HG03025 (cell line): ENCODE results near the gene C20orf202.
"Not testable (repeated sequence)": the region's sequence is repeated elsewhere in the genome, so short reads cannot be mapped to it uniquely, and the experiment has no call there.

Experiments used
- ATAC-seq: cut with Tn5 transposase; IDR thresholded peaks from one replicate; pipeline ENCODE4 v1.9.1; 2021; ENCODE audit warnings: mild to moderate bottlenecking, moderate library complexity; ENCODE audit not compliant: unreplicated experiment, low FRiP score

The C20orf202 gene

DNA sequence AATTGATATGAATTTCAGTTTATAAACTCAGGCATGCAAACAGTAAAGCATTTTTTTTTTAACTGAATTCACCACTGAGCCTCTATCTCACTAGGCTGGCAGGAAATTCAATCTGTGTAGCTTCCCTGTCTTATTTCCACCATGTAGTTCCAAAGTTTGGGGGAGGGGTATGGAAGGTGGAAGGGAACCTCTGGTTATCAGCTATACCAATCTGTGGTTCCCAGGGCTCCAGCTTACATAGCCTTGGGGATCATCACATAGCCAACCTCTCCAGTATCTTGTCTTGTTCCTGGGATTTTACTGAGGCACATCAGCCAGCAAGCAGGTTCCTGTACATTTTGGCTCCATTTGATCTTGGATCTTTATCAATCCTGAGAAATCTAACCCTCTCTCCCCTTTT, 38.2 kb downstream of the C20orf202 start:
- ATAC-seq, result no peak

DNA sequence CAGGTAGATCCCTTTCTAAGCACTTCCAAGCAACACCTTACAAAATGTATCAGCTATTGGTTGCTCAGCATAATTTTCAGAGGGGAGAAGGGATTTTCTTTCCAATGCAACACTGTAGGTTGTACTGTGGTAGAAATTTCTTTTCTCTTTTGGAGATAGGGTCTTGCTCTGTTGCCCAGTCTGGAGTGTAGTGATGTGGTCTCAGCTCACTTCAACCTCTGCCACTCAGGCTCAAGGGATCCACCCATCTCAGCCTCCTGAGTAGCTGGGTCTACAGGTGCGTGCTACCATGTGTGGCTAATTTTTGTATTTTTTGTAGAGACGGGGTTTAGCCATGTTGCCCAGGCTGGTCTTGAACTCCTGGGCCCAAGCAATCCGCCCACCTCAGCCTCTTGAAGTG, 38.8 kb downstream of the C20orf202 start:
- ATAC-seq, result no peak

DNA sequence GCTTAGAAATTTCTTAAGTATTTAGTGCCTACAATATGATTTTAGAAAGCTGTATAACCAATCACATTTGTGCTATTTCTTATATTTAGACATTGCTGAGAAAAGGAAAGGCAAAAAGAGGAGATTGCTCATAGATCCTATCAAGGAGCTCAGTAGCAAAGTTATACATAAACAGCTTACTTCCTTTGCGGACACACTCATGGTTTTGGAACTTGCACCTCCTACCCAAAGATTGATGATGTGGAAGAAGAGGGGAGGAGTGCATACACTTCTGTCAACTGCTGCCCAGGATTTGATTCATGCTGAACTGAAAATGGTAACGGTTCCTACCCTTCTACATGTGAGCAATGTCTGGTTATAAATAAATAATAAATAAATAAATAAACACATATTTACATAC, 39.3 kb downstream of the C20orf202 start:
- ATAC-seq, result no peak

DNA sequence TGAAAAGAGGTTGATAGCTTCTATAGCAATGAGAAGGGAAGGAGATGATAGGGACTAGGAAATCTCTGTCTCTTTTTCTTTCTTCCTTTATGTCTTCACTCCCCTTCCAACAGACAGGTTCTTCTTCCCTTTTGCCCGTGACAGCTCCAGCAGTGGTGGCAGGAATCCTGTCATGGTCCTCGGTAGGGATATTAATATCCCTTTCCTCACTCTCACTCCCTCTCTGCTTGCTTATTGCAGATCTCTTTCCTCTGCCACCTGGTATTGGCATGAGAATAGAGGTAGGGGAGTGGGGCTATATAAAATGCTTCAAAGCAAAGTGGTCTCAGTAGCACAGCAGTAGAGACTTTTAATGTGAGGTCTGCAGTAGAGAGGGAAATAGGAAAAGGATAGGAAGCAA, 42.3 kb downstream of the C20orf202 start:
- no peak for ATAC-seq

DNA sequence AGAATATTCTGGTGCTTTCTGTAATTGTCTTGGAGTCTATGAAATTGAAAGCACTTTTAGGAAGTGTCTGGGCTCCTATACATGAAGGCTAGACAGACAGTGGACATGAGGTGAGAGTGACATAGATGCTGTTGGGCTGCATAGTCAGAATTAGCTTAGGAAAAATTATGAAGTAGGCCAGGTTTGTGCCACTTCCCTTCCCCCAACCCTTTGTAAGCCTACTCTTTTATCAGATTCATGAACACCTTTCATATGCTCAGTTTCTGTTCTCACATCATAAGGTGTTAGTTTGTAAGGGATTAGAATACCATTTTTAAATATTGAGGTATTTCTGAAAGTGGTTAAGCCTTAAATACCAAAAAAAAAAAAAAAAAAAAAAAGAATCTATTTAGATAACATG, 44.4 kb downstream of the C20orf202 start:
- no peak for ATAC-seq

DNA sequence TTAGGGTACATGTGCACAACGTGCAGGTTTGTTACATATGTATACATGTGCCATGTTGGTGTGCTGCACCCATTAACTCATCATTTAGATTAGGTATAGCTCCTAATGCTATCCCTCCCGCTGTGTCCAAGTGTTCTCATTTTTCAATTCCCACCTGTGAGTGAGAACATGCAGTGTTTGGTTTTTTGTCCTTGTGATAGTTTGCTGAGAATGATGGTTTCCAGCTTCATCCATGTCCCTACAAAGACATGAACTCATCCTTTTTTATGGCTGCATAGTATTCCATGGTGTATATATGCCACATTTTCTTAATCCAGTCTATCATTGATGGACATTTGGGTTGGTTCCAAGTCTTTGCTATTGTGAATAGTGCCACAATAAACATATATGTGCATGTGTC, 47.0 kb downstream of the C20orf202 start:
- ATAC-seq, result not testable (repeated sequence)

DNA sequence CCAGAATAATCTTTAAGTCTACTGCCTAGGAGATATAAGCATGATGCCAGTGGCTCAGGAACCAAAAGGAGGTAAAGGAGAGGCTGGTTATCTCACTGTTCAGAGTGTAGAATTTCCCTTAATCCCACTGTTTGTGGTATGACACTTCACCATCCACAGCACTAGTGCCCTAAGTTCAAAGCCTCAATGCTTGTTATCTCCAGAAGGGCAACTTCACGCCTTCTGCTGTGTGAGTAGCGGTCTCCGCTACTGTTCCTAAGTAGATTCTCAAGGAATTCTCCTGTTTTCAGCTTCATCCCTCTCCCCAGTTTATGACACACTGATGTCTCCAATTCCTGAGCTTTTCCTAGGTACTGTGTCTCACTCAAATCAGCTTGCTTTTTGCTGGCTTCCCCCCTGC, 49.2 kb downstream of the C20orf202 start:
- ATAC-seq, result no peak

DNA sequence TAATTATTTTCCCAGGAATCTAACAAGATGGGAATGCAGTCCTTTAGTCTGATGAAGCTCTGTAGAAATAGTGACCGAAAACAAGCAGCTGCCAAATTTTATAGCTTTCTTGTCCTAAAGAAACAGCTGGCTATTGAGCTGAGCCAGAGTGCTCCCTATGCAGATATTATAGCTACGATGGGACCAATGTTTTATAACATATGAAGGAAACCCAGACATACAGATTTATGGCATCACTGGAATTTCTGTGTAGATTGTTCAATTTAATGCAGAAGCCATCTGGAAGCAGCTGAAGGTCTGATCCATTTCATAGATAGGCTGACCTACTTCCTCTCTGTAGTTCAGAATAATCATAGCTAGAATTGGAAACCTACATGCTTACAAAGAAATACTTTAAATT, 51.0 kb downstream of the C20orf202 start:
- no peak for ATAC-seq

DNA sequence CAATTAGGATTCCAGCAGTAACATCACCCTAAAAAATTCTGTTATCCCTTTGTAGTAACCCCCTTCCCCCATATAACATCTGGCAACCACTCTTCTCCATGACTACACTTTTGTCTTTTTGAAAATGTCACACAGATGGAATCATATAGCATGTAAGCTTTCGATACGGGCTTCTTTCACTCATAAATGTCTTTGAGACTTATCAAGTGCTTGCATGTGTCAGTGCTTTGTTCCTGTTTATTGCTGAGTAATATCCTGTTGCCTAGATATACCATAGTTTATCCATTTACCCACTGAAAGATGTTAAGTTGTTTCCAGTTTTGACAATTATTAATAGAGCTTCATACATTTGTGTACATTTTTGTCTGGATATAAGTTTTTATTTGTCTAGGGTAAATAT, 52.4 kb downstream of the C20orf202 start:
- ATAC-seq, result no peak
